GM12878 (cell line): ENCODE data around the gene NUDT1. TPM values are rescaled to one million over a fixed set of nuclear protein-coding genes. Genes with fewer than 3 reads are reported as not detected.
A peak's percentile ranks its signal among the peaks of the same experiment; 100 is the strongest.

Experiments
- ATAC-seq: fragments of 200-7000 bp; cut with Tn5 transposase; 3 replicates; pipeline ENCODE4 v1.9.1; 2020; ENCODE audit warnings: mild to moderate bottlenecking, moderate library complexity
- BruUV-seq: library from RNA; stranded (reverse); fragments of 400-500 nt; replicated peaks from 2 replicates; lab custom pipeline; 2021; lab: Mats Ljungman, UMichigan
- CTCF ChIA-PET: fragments of 300-600 bp; sonication (Branson Sonifier 250); formaldehyde crosslinking; extraction: SDS; loops from one replicate; lab custom pipeline; 2021; ENCODE audit warnings: inconsistent platforms; lab: Yijun Ruan, JAX
- POLR2A ChIA-PET: fragments of 350-600 bp; formaldehyde crosslinking; extraction: SDS; loops from one replicate; lab custom pipeline; 2021; ENCODE audit warnings: inconsistent platforms; lab: Charles Lee
- RAD21 ChIA-PET: fragments of 300-600 bp; sonication (Branson Sonifier 250); formaldehyde crosslinking; loops from one replicate; lab custom pipeline; 2023; ENCODE audit warnings: antibody characterized with exemption; ENCODE audit not compliant: unreplicated experiment; lab: Charles Lee
- SMC1A ChIA-PET: fragments of 300-600 bp; sonication (Branson Sonifier 250); formaldehyde crosslinking; loops from one replicate; lab custom pipeline; 2023; ENCODE audit not compliant: unreplicated experiment, uncharacterized antibody; lab: Charles Lee
- DNase-seq: peaks from one replicate; pipeline ENCODE4 v3.0.0-alpha.2; 2011; ENCODE audit warnings: low read depth, low spot score
- FAIRE-seq: peaks from 3 replicates; lab custom pipeline; 2011; peaks lifted over from hg19 to GRCh38; lab: Jason Lieb, UNC
- H2AFZ ChIP-seq: 2 replicates; pipeline ENCODE4 v1.6.0; 2011; ENCODE audit warnings: low read depth, low read length, control low read depth; ENCODE audit not compliant: control insufficient read depth
- H3K27ac ChIP-seq: 2 replicates; pipeline ENCODE4 v1.5.1; 2011; ENCODE audit warnings: control low read depth; ENCODE audit not compliant: control insufficient read depth, insufficient read depth
- H3K27me3 ChIP-seq, 2 experiments: replicated peaks in 1 of 2; 2 replicates each; pipeline versions ENCODE4 v1.6.0 to v1.6.1; 2011; ENCODE audit warnings: low read length in 1 of 2; ENCODE audit not compliant: control insufficient read depth in 2 of 2, insufficient read depth in 2 of 2
- H3K36me3 ChIP-seq, 2 experiments: 2 replicates each; pipeline ENCODE4 v1.5.1; 2011; ENCODE audit warnings: low read length in 1 of 2; ENCODE audit not compliant: control insufficient read depth in 2 of 2, insufficient read depth in 2 of 2
- H3K4me1 ChIP-seq: 2 replicates; pipeline ENCODE4 v1.6.1; 2011; ENCODE audit warnings: mild to moderate bottlenecking, low read length, moderate library complexity, mixed read lengths; ENCODE audit not compliant: control insufficient read depth, insufficient read depth
- H3K4me2 ChIP-seq: 2 replicates; pipeline ENCODE4 v1.6.0; 2011; ENCODE audit warnings: control low read depth; ENCODE audit not compliant: control insufficient read depth, insufficient read depth
- H3K4me3 ChIP-seq: fragments of 200-600 bp; sonication (generic); 2 replicates; pipeline ENCODE4 v1.5.1; 2016
- H3K79me2 ChIP-seq: 2 replicates; pipeline ENCODE4 v1.6.0; 2011; ENCODE audit warnings: low read length; ENCODE audit not compliant: control insufficient read depth, insufficient read depth
- H3K9ac ChIP-seq: 2 replicates; pipeline ENCODE4 v1.8.0; 2011; ENCODE audit warnings: low read length, control low read depth, mixed read lengths; ENCODE audit not compliant: control insufficient read depth, insufficient read depth
- H3K9me3 ChIP-seq: replicated peaks from 3 replicates; pipeline ENCODE4 v1.5.1; 2011; ENCODE audit warnings: mild to moderate bottlenecking, low read length; ENCODE audit not compliant: control insufficient read depth, insufficient read depth
- H4K20me1 ChIP-seq: 2 replicates; pipeline ENCODE4 v1.6.0; 2011; ENCODE audit not compliant: control insufficient read depth, insufficient read depth
- CREM ChIP-seq: IDR thresholded peaks from 2 replicates; pipeline ENCODE4 v1.6.1; 2014; ENCODE audit warnings: antibody characterized with exemption, low read depth
- CUX1 ChIP-seq: IDR thresholded peaks from 2 replicates; pipeline ENCODE4 v1.6.1; 2012; ENCODE audit warnings: improper control_type of control experiment, low read depth, low read length; ENCODE audit not compliant: insufficient replicate concordance
- POLR2A ChIP-seq: IDR thresholded peaks from 2 replicates; pipeline ENCODE4 v1.6.1; 2011; ENCODE audit warnings: low read depth, mild to moderate bottlenecking, low read length
- SP1 ChIP-seq: IDR thresholded peaks from one replicate; pipeline ENCODE4 v1.6.1; 2011; ENCODE audit warnings: low read depth, low read length
- WGBS: methylation state at CpG from one replicate; pipeline ENCODE4 v1.1.6; 2016; ENCODE audit warnings: low lambda C conversion rate; ENCODE audit not compliant: insufficient replicate concordance, insufficient coverage; ENCODE audit errors: missing lambda C conversion rate; 5-methylcytosine and 5-hydroxymethylcytosine counted together
- in situ Hi-C: fragments of 300-500 bp; cut with MboI; formaldehyde crosslinking; loops from 9 replicates; pipeline ENCODE4 v1.14.3; 2018; ENCODE audit warnings: mixed read lengths
- intact Hi-C: fragments of 100-400 bp; cut with micrococcal nuclease; formaldehyde crosslinking; loops from one replicate; pipeline ENCODE4 v1.14.2; 2022; ENCODE audit not compliant: unreplicated experiment
- polyA plus RNA-seq, 11 experiments: library from polyadenylated mRNA; depleted of rRNA in 4 of 11; unstranded in 6 of 11; stranded (reverse) in 5 of 11; fragments of >200 nt; fragmentation: Nextera tagmentation in 4 of 11; fragmentation: Illumina TruSeq in 1 of 11; extraction: Ambion mirVana in 4 of 11; extraction: Trizol in 1 of 11; gene quantifications; 1 replicate in 1 of 11; 2 replicates in 10 of 11; pipeline versions ENCODE4 v1.2.1 to v1.2.3, GENCODE V29; 2011 to 2016; ENCODE audit warnings: inconsistent platforms in 2 of 11, missing spikeins in 2 of 11, low read depth in 1 of 11
- total RNA-seq, 4 experiments: library from RNA; depleted of rRNA in 3 of 4; stranded (reverse); fragments of >200 nt in 3 of 4; fragmentation: Illumina TruSeq in 1 of 4; extraction: Trizol in 1 of 4; gene quantifications; 2 replicates each; pipeline versions ENCODE4 v1.2.1 to v1.2.3, GENCODE V29; 2013 to 2021

The NUDT1 gene
- total and polyA plus RNA-seq, 10 of the 15 experiments (the other 5 are each of a cell fraction or from before 2014, with no cell fraction given), result 7.7 to 122 (median 59.2) TPM

- no TSS peak for BruUV-seq
- Histone ChIP-seq H3K9me3 (no peaks in the 10 kb centered on the region), H3K9ac (no peak overlapping the region), H3K36me3 (peaks cover 10 to 19% of the 10 kb centered on the region in 2 experiments), H3K4me3 (no peak overlapping the region), H4K20me1 (no peaks in the 10 kb centered on the region), H3K4me2 (no peak overlapping the region), H3K4me1 (peaks cover 20% of the 10 kb centered on the region), H3K27ac (no peak overlapping the region), H3K27me3 (no peaks in the 10 kb centered on the region), H3K79me2 (peaks cover 3% of the 10 kb centered on the region), H2AFZ (no peak overlapping the region)
- ChIA-PET CTCF (no interaction called here), SMC1A (interaction anchor here (0.6 to 1.9 kb wide), 2 partner anchors 15 to 142 kb away, joined by 3 to 4 read pairs; no protein-coding TSS in a partner anchor), RAD21 (no interaction called here), POLR2A (no interaction called here)
- FAIRE-seq (no peak), ATAC-seq (no peak), DNase-seq (no peak)
- TF ChIP-seq CREM, result no peak
- TF ChIP-seq SP1, result no peak
- intact Hi-C loops, result loop anchor here (5.0 to 10.0 kb wide), 2 partner anchors 390 to 538 kb away; no protein-coding TSS in a partner anchor
- in situ Hi-C loops, result no loop called here
- 97% methylated on average over 16 of the region's 16 CpGs for WGBS
These were observed 36.8 kb upstream of the NUDT1 start for GRCh38 chr7:2205036-2205780.

GRCh38 chr7:2208712-2209111, 33.3 kb upstream of the NUDT1 start:
- in situ Hi-C loops, result no loop called here
- no peak for TF ChIP-seq CUX1
- TF ChIP-seq POLR2A, result 0 out of 2 replicates have a peak, but pooled peaks have one; percentile 14
- RAD21 ChIA-PET, result interaction anchor here (1.0 to 2.5 kb wide), 6 partner anchors 43 to 396 kb away, joined by 3 to 23 read pairs (median 7); no protein-coding TSS in a partner anchor
- no peaks in the 10 kb centered on the region for H4K20me1 ChIP-seq
- H3K9ac ChIP-seq, result no peak overlapping the region
- CTCF ChIA-PET, result interaction anchor here (1.0 to 5.3 kb wide), 13 partner anchors 8 to 630 kb away, joined by 3 to 45 read pairs (median 4); no protein-coding TSS in a partner anchor
- peaks cover 3% of the 10 kb centered on the region for H3K79me2 ChIP-seq
- no peak overlapping the region for H2AFZ ChIP-seq
- POLR2A ChIA-PET, result interaction anchor here (0.8 to 1.2 kb wide), 2 partner anchors 26 to 43 kb away, joined by 3 read pairs; no protein-coding TSS in a partner anchor
- peaks cover 18% of the 10 kb centered on the region for H3K4me1 ChIP-seq
- no peak for DNase-seq
- no peak overlapping the region for H3K4me2 ChIP-seq
- no peaks in the 10 kb centered on the region for H3K9me3 ChIP-seq
- no peak for ATAC-seq
- no peak for FAIRE-seq
- no peak overlapping the region for H3K27ac ChIP-seq
- intact Hi-C loops, result loop anchor here (1.0 to 10.0 kb wide), 4 partner anchors 140 to 630 kb away; no protein-coding TSS in a partner anchor
- H3K36me3 ChIP-seq, result peaks cover 16 to 33% of the 10 kb centered on the region in 2 experiments
- 82% methylated on average over 16 of the region's 16 CpGs for WGBS
- no peak overlapping the region for H3K4me3 ChIP-seq
- H3K27me3 ChIP-seq, result no peaks in the 10 kb centered on the region
- SMC1A ChIA-PET, result interaction anchor here (1.3 to 3.0 kb wide), 5 partner anchors 13 to 139 kb away, joined by 6 to 14 read pairs (median 7); no protein-coding TSS in a partner anchor
- no TSS peak for BruUV-seq
